ENCODE data around the gene TAF4B. TPM values are rescaled to one million over a fixed set of nuclear protein-coding genes. Genes with fewer than 3 reads are reported as not detected.

The TAF4B gene
- total RNA-seq, 4 donors from 2014 or later, result 6.1 to 11.8 (median 7.6) TPM

GRCh38 chr18:26406324-26406723 lies 180.1 kb downstream of the TAF4B start:
- H3K36me3 ChIP-seq, result no peaks in the 10 kb centered on the region
- TF ChIP-seq POLR2AphosphoS5 (IDR thresholded peaks at IDR 0.05) (no peak), POLR2A (IDR thresholded peaks at IDR 0.05) (no peak), CTCF (IDR thresholded peaks at IDR 0.05) (no peak), EP300 (IDR thresholded peaks at IDR 0.05) (no peak)
- H3K27me3 ChIP-seq, result no peaks in the 10 kb centered on the region
- H3K27ac ChIP-seq, result no peak overlapping the region
- H3K4me3 ChIP-seq, result no peak overlapping the region
- no peak for ATAC-seq
- no peaks in the 10 kb centered on the region for H3K4me1 ChIP-seq
- 88% methylated on average over 4 of the region's 12 CpGs; no CpG with 5 or more reads in 1 of the 2 donors for WGBS, 2 donors (ENCODE audit: low coverage in 1 of 2)
- H3K9me3 ChIP-seq, result no peaks in the 10 kb centered on the region

GRCh38 chr18:26406854-26407517 lies 180.7 kb downstream of the TAF4B start:
- 65 to 80% methylated on average over 5 to 8 of the region's 15 CpGs for WGBS, 2 donors (ENCODE audit: low coverage in 1 of 2)
- no peaks in the 10 kb centered on the region for H3K9me3 ChIP-seq
- no peaks in the 10 kb centered on the region for H3K27me3 ChIP-seq
- H3K4me3 ChIP-seq, result no peak overlapping the region
- no peaks in the 10 kb centered on the region for H3K4me1 ChIP-seq
- TF ChIP-seq CTCF (IDR thresholded peaks at IDR 0.05) (no peak), POLR2A (IDR thresholded peaks at IDR 0.05) (no peak)
- no peak for ATAC-seq
- no peaks in the 10 kb centered on the region for H3K36me3 ChIP-seq
- no peak overlapping the region for H3K27ac ChIP-seq

GRCh38 chr18:26407736-26408601 lies 181.7 kb downstream of the TAF4B start:
- Histone ChIP-seq H3K4me3 (no peak overlapping the region), H3K27me3 (no peaks in the 10 kb centered on the region), H3K36me3 (no peaks in the 10 kb centered on the region), H3K27ac (no peak overlapping the region), H3K9me3 (no peaks in the 10 kb centered on the region), H3K4me1 (no peaks in the 10 kb centered on the region)
- ATAC-seq, result no peak
- TF ChIP-seq EP300 (IDR thresholded peaks at IDR 0.05) (no peak), POLR2AphosphoS5 (IDR thresholded peaks at IDR 0.05) (no peak), POLR2A (IDR thresholded peaks at IDR 0.05) (no peak), CTCF (IDR thresholded peaks at IDR 0.05) (no peak)
- WGBS, 2 donors (ENCODE audit: low coverage in 1 of 2), result 83 to 90% methylated on average over 7 to 9 of the region's 16 CpGs

GRCh38 chr18:26409091-26409490 lies 182.8 kb downstream of the TAF4B start:
- H3K4me3 ChIP-seq, result no peak overlapping the region
- no peaks in the 10 kb centered on the region for H3K9me3 ChIP-seq
- no peaks in the 10 kb centered on the region for H3K36me3 ChIP-seq
- no peaks in the 10 kb centered on the region for H3K4me1 ChIP-seq
- 64 to 76% methylated on average over 4 of the region's 4 CpGs for WGBS, 2 donors (ENCODE audit: low coverage in 1 of 2)
- no peak for ATAC-seq
- TF ChIP-seq POLR2AphosphoS5 (IDR thresholded peaks at IDR 0.05) (no peak), EP300 (IDR thresholded peaks at IDR 0.05) (no peak), POLR2A (IDR thresholded peaks at IDR 0.05) (no peak), CTCF (IDR thresholded peaks at IDR 0.05) (no peak)
- no peak overlapping the region for H3K27ac ChIP-seq
- no peaks in the 10 kb centered on the region for H3K27me3 ChIP-seq
